Transverse colon (tissue), 3 donors: ENCODE measurements around the gene ATP5PF.

Experiments
- CTCF ChIP-seq, 5 experiments: fragments of 200-600 bp in 3 of 5; fragments of 450-650 bp in 2 of 5; sonication (generic) in 3 of 5; IDR thresholded peaks; 1 replicate in 2 of 5; 2 replicates in 3 of 5; pipeline ENCODE4 v1.5.1; 2016 to 2017; ENCODE audit warnings: antibody characterized with exemption in 5 of 5, inconsistent platforms in 3 of 5, mild to moderate bottlenecking in 2 of 5, moderate library complexity in 1 of 5
- EP300 ChIP-seq: sonication (generic); formaldehyde crosslinking; IDR thresholded peaks from one replicate; pipeline ENCODE4 v1.6.1; 2017; ENCODE audit warnings: antibody characterized with exemption, low read depth

GRCh38 chr21:25742900-25743299 is 8.2 kb upstream of the ATP5PF start:
- TF ChIP-seq CTCF (IDR thresholded peaks at IDR 0.05) (no peak), EP300 (no peak)
